Liver (tissue), 3 donors: Measurements from ENCODE around the gene TPK1.

Experiments used
- CTCF ChIP-seq: fragments of 150-350 bp; IDR thresholded peaks from 2 replicates; pipeline ENCODE4 v1.5.1; 2017; ENCODE audit warnings: improper control_type of control experiment, low read depth, low read length; ENCODE audit not compliant: missing input control
- FOXA1 ChIP-seq: IDR thresholded peaks from 2 replicates; pipeline ENCODE4 v1.6.1; 2016; ENCODE audit warnings: antibody characterized with exemption
- MAX ChIP-seq: IDR thresholded peaks from 2 replicates; pipeline ENCODE4 v1.6.1; 2016; ENCODE audit warnings: antibody characterized with exemption
- RXRA ChIP-seq, 2 donors: IDR thresholded peaks; 2 replicates each; pipeline ENCODE4 v1.6.1; 2017 to 2018; ENCODE audit warnings: antibody characterized with exemption in 2 of 2, mild to moderate bottlenecking in 1 of 2
- donor health status: healthy.
- donor health status: healthy.

- no peak for TF ChIP-seq CTCF
- TF ChIP-seq MAX: no peak
- no peak for TF ChIP-seq RXRA (IDR thresholded peaks at IDR 0.05)
- TF ChIP-seq FOXA1: no peak
Observed at GRCh38 chr7:144518360-144518759, 317.5 kb downstream of the TPK1 start.
